HEK293 (cell line): ENCODE measurements around the gene SCYL3.

ENCODE experiments used
- CTCF ChIA-PET: fragments of 350-600 bp; formaldehyde crosslinking; extraction: SDS; loops from one replicate; lab custom pipeline; 2021; ENCODE audit warnings: antibody characterized with exemption; lab: Yijun Ruan, JAX
- POLR2A ChIA-PET: fragments of 300-600 bp; formaldehyde crosslinking; extraction: SDS; loops from one replicate; lab custom pipeline; 2020; ENCODE audit warnings: antibody characterized with exemption, inconsistent platforms; lab: Yijun Ruan, JAX
- H3K27ac ChIP-seq: fragments of 200-500 bp; sonication (Bioruptor generic); 2 replicates; pipeline ENCODE4 v1.5.1; 2014; ENCODE audit warnings: low read depth, low read length, control low read depth, inconsistent platforms; ENCODE audit errors: extremely low read depth
- H3K36me3 ChIP-seq, 2 experiments: fragments of 200-500 bp in 1 of 2; sonication (Bioruptor generic) in 1 of 2; 1 replicate in 1 of 2; 2 replicates in 1 of 2; pipeline ENCODE4 v1.5.1; 2014 to 2017; ENCODE audit warnings: inconsistent platforms in 2 of 2, low read length in 2 of 2; ENCODE audit not compliant: control insufficient read depth in 2 of 2, insufficient read depth in 1 of 2
- H3K4me1 ChIP-seq: fragments of 200-500 bp; sonication (Bioruptor generic); 2 replicates; pipeline ENCODE4 v1.5.1; 2014; ENCODE audit warnings: mild to moderate bottlenecking, low read length, inconsistent platforms; ENCODE audit not compliant: control insufficient read depth, insufficient read depth
- H3K4me3 ChIP-seq: 2 replicates; pipeline ENCODE4 v1.5.1; 2011; ENCODE audit warnings: low read depth, mild to moderate bottlenecking, control low read depth, low read length, moderate library complexity
- H3K9me3 ChIP-seq: fragments of 200-500 bp; sonication (Bioruptor generic); 2 replicates; pipeline ENCODE4 v1.5.1; 2014; ENCODE audit warnings: low read depth, low read length, inconsistent platforms; ENCODE audit not compliant: control insufficient read depth, insufficient read depth
- BCL11A ChIP-seq: fragments of 450-650 bp; formaldehyde crosslinking; IDR thresholded peaks from 2 replicates; pipeline ENCODE4 v1.5.1; 2016; ENCODE audit warnings: low read depth, missing biosample characterization, missing genetic modification characterization
- EGR2 ChIP-seq: fragments of 450-650 bp; formaldehyde crosslinking; IDR thresholded peaks from 2 replicates; pipeline ENCODE4 v1.5.1; 2016; ENCODE audit warnings: low read depth, missing biosample characterization, missing genetic modification characterization
- FEZF1 ChIP-seq: fragments of 450-650 bp; formaldehyde crosslinking; IDR thresholded peaks from 2 replicates; pipeline ENCODE4 v1.5.1; 2016; ENCODE audit warnings: missing biosample characterization, missing genetic modification characterization
- GLI2 ChIP-seq: fragments of 450-650 bp; formaldehyde crosslinking; IDR thresholded peaks from 2 replicates; pipeline ENCODE4; 2017; ENCODE audit warnings: missing biosample characterization, missing genetic modification characterization, low read depth, borderline replicate concordance
- INSM2 ChIP-seq: fragments of 450-650 bp; formaldehyde crosslinking; IDR thresholded peaks from 2 replicates; pipeline ENCODE4 v1.5.1; 2016; ENCODE audit warnings: missing biosample characterization, missing genetic modification characterization
- KLF10 ChIP-seq: fragments of 450-650 bp; IDR thresholded peaks from 2 replicates; pipeline ENCODE4 v1.5.1; 2018; ENCODE audit warnings: missing biosample characterization, mild to moderate bottlenecking, missing genetic modification characterization
- OSR2 ChIP-seq: fragments of 450-650 bp; formaldehyde crosslinking; IDR thresholded peaks from 2 replicates; pipeline ENCODE4 v1.5.1; 2016; ENCODE audit warnings: missing biosample characterization, missing genetic modification characterization
- PBX3 ChIP-seq: sonication (generic); formaldehyde crosslinking; IDR thresholded peaks from 2 replicates; pipeline ENCODE4 v1.8.1; 2022; ENCODE audit warnings: mild to moderate bottlenecking, moderate library complexity, missing genetic modification reagents
- SCRT1 ChIP-seq: fragments of 450-650 bp; formaldehyde crosslinking; IDR thresholded peaks from 2 replicates; pipeline ENCODE4 v1.5.1; 2016; ENCODE audit warnings: missing biosample characterization, missing genetic modification characterization, borderline replicate concordance
- SETDB1 ChIP-seq: IDR thresholded peaks from one replicate; pipeline ENCODE4 v1.6.1; 2017; ENCODE audit warnings: mild to moderate bottlenecking, low read length, moderate library complexity, mixed read lengths; ENCODE audit not compliant: insufficient read length
- YY1 ChIP-seq: fragments of 450-650 bp; formaldehyde crosslinking; IDR thresholded peaks from 2 replicates; pipeline ENCODE4 v1.5.1; 2018; ENCODE audit warnings: missing biosample characterization, missing genetic modification characterization
- YY2 ChIP-seq: fragments of 450-650 bp; formaldehyde crosslinking; IDR thresholded peaks from 2 replicates; pipeline ENCODE4 v1.5.1; 2016; ENCODE audit warnings: missing biosample characterization, missing genetic modification characterization
- ZBTB7A ChIP-seq: fragments of 450-650 bp; formaldehyde crosslinking; IDR thresholded peaks from 2 replicates; pipeline ENCODE4 v1.5.1; 2016; ENCODE audit warnings: low read depth, missing biosample characterization, missing genetic modification characterization
- ZIC2 ChIP-seq: fragments of 450-650 bp; formaldehyde crosslinking; IDR thresholded peaks from 2 replicates; pipeline ENCODE4 v1.5.1; 2016; ENCODE audit warnings: missing biosample characterization, missing genetic modification characterization
- ZNF114 ChIP-seq: fragments of 450-650 bp; formaldehyde crosslinking; IDR thresholded peaks from 2 replicates; pipeline ENCODE4 v1.5.0; 2017; ENCODE audit warnings: missing biosample characterization, missing genetic modification characterization
- ZNF132 ChIP-seq: fragments of 450-650 bp; formaldehyde crosslinking; IDR thresholded peaks from 2 replicates; pipeline ENCODE4 v1.5.1; 2017; ENCODE audit warnings: missing biosample characterization, missing genetic modification characterization, borderline replicate concordance
- ZNF133 ChIP-seq: fragments of 450-650 bp; formaldehyde crosslinking; IDR thresholded peaks from 2 replicates; pipeline ENCODE4 v1.5.1; 2016; ENCODE audit warnings: missing biosample characterization, missing genetic modification characterization
- ZNF169 ChIP-seq: fragments of 450-650 bp; formaldehyde crosslinking; IDR thresholded peaks from 2 replicates; pipeline ENCODE4 v1.5.1; 2016; ENCODE audit warnings: missing biosample characterization, missing genetic modification characterization
- ZNF19 ChIP-seq: fragments of 450-650 bp; formaldehyde crosslinking; IDR thresholded peaks from 2 replicates; pipeline ENCODE4; 2016; ENCODE audit warnings: missing biosample characterization, missing genetic modification characterization, low read depth
- ZNF2 ChIP-seq: fragments of 450-650 bp; formaldehyde crosslinking; IDR thresholded peaks from 2 replicates; pipeline ENCODE4 v1.5.1; 2016; ENCODE audit warnings: missing biosample characterization, missing genetic modification characterization
- ZNF26 ChIP-seq: fragments of 450-650 bp; formaldehyde crosslinking; IDR thresholded peaks from 2 replicates; pipeline ENCODE4 v1.5.1; 2016; ENCODE audit warnings: missing biosample characterization, missing genetic modification characterization
- ZNF571 ChIP-seq: fragments of 450-650 bp; formaldehyde crosslinking; IDR thresholded peaks from 2 replicates; pipeline ENCODE4 v1.5.0; 2017; ENCODE audit warnings: missing biosample characterization, missing genetic modification characterization
- ZNF580 ChIP-seq: fragments of 450-650 bp; formaldehyde crosslinking; IDR thresholded peaks from 2 replicates; pipeline ENCODE4 v1.5.1; 2016; ENCODE audit warnings: missing biosample characterization, missing genetic modification characterization
- ZNF596 ChIP-seq: fragments of 450-650 bp; IDR thresholded peaks from 2 replicates; pipeline ENCODE4 v1.5.0; 2018; ENCODE audit warnings: missing biosample characterization, mild to moderate bottlenecking, missing genetic modification characterization, moderate library complexity
- ZNF692 ChIP-seq: fragments of 450-650 bp; formaldehyde crosslinking; IDR thresholded peaks from 2 replicates; pipeline ENCODE4 v1.5.1; 2016; ENCODE audit warnings: missing biosample characterization, missing genetic modification characterization
- ZSCAN30 ChIP-seq: fragments of 450-650 bp; IDR thresholded peaks from 2 replicates; pipeline ENCODE4 v1.5.1; 2018; ENCODE audit warnings: missing biosample characterization, mild to moderate bottlenecking, missing genetic modification characterization, moderate library complexity

Gene SCYL3

GRCh38 chr1:169925505-169926482, 32.1 kb upstream of the SCYL3 start:
- H3K27ac ChIP-seq = no peak overlapping the region
- no peak for TF ChIP-seq SCRT1 (tag by site-specific recombination)
- TF ChIP-seq ZNF169 (tag by site-specific recombination) = no peak
- peak; percentile 16; the same call in 1 of the 2 replicates for TF ChIP-seq OSR2 (tag by site-specific recombination)
- no peaks in the 10 kb centered on the region for H3K9me3 ChIP-seq
- no peaks in the 10 kb centered on the region for H3K36me3 ChIP-seq
- no peak overlapping the region for H3K4me3 ChIP-seq
- POLR2A ChIA-PET = no interaction called here
- H3K4me1 ChIP-seq = peaks cover 2% of the 10 kb centered on the region; the same call in 1 of the 2 replicates
- CTCF ChIA-PET = interaction anchor here (1.3 kb wide), 1 partner anchor 8 kb away, joined by 5 read pairs; no protein-coding TSS in a partner anchor

GRCh38 chr1:169924829-169925228, 31.1 kb upstream of the SCYL3 start:
- peaks cover 2% of the 10 kb centered on the region; the same call in 1 of the 2 replicates for H3K4me1 ChIP-seq
- TF ChIP-seq ZNF19 (tag by site-specific recombination) (no peak), ZSCAN30 (tag by site-specific recombination) (no peak), ZNF2 (no peak), EGR2 (tag by site-specific recombination) (no peak), ZIC2 (tag by site-specific recombination) (no peak), ZNF114 (no peak), BCL11A (tag by site-specific recombination) (no peak), SETDB1 (no peak), PBX3 (CRISPR knock-in tag) (no peak), INSM2 (tag by site-specific recombination) (no peak)
- CTCF ChIA-PET = no interaction called here

GRCh38 chr1:169924063-169924462, 30.4 kb upstream of the SCYL3 start:
- H3K4me3 ChIP-seq = no peak overlapping the region
- H3K27ac ChIP-seq = no peak overlapping the region
- CTCF ChIA-PET = interaction anchor here (1.2 kb wide), 1 partner anchor 765 kb away, joined by 3 read pairs; no protein-coding TSS in a partner anchor
- H3K4me1 ChIP-seq = peaks cover 2% of the 10 kb centered on the region; the same call in 1 of the 2 replicates
- no peaks in the 10 kb centered on the region for H3K9me3 ChIP-seq
- no peaks in the 10 kb centered on the region for H3K36me3 ChIP-seq
- POLR2A ChIA-PET = no interaction called here
- no peak for TF ChIP-seq GLI2
- no peak for TF ChIP-seq KLF10 (tag by site-specific recombination)
- no peak for TF ChIP-seq ZNF132 (tag by site-specific recombination)
- no peak for TF ChIP-seq ZNF580 (tag by site-specific recombination)
- no peak for TF ChIP-seq ZBTB7A (tag by site-specific recombination)
- TF ChIP-seq ZNF596 (tag by site-specific recombination) = no peak
- TF ChIP-seq ZNF26 = no peak
- no peak for TF ChIP-seq ZNF571 (tag by site-specific recombination)
- no peak for TF ChIP-seq ZSCAN30 (tag by site-specific recombination)
- no peak for TF ChIP-seq YY2 (tag by site-specific recombination)
- no peak for TF ChIP-seq ZNF133
- no peak for TF ChIP-seq FEZF1 (tag by site-specific recombination)
- no peak for TF ChIP-seq ZNF692
- TF ChIP-seq YY1 (tag by site-specific recombination) = no peak

More at GRCh38 chr1:169924829-169925228, 31.1 kb upstream of the SCYL3 start:
- H3K4me3 ChIP-seq = no peak overlapping the region
- H3K9me3 ChIP-seq = no peaks in the 10 kb centered on the region
- no peak overlapping the region for H3K27ac ChIP-seq
- no peaks in the 10 kb centered on the region for H3K36me3 ChIP-seq
- POLR2A ChIA-PET = no interaction called here
